Type B pancreatic cell (in vitro differentiated cells): ENCODE measurements around the gene TMEM220. TPM values are rescaled to one million over a fixed set of nuclear protein-coding genes. Genes with fewer than 3 reads are reported as not detected.
"Not testable (repeated sequence)": the region's sequence is repeated elsewhere in the genome, so short reads cannot be mapped to it uniquely, and the experiment has no call there.

Experiments
- DNase-seq: peaks from one replicate; pipeline ENCODE4 v3.0.0; 2021; ENCODE audit warnings: mixed read lengths; ENCODE audit not compliant: unreplicated experiment; ENCODE audit errors: extremely low spot score
- H3K27ac Mint-ChIP-seq: 2 replicates; pipeline ENCODE4 v1.8.0; 2021; ENCODE audit warnings: mild to moderate bottlenecking, mixed read lengths
- H3K27me3 Mint-ChIP-seq: 2 replicates; pipeline ENCODE4 v1.8.0; 2021; ENCODE audit warnings: mixed read lengths
- H3K36me3 Mint-ChIP-seq: 2 replicates; pipeline ENCODE4 v1.8.0; 2021; ENCODE audit warnings: mixed read lengths
- H3K4me1 Mint-ChIP-seq: one replicate; pipeline ENCODE4 v1.8.0; 2021; ENCODE audit warnings: mixed read lengths; ENCODE audit not compliant: unreplicated experiment
- H3K4me3 Mint-ChIP-seq: 2 replicates; pipeline ENCODE4 v1.8.0; 2021; ENCODE audit warnings: mild to moderate bottlenecking, mixed read lengths
- H3K9me3 Mint-ChIP-seq: 2 replicates; pipeline ENCODE4 v1.8.0; 2021; ENCODE audit warnings: mixed read lengths
- CTCF ChIP-seq: fragments of 200-600 bp; sonication (generic); conservative IDR thresholded peaks from 2 replicates; pipeline ENCODE4 v1.5.0; 2021; ENCODE audit warnings: antibody characterized with exemption, mild to moderate bottlenecking
- total RNA-seq: library from RNA; stranded (reverse); gene quantifications from 2 replicates; pipeline ENCODE4 v1.2.1, GENCODE V29; 2021; ENCODE audit warnings: low replicate concordance

TMEM220 gene
- total RNA-seq, 1 donor from 2014 or later: 3.8 TPM

- Mint-ChIP-seq H3K9me3 (no peaks in the 10 kb centered on the region), H3K27me3 (no peaks in the 10 kb centered on the region), H3K4me1 (peaks cover 21% of the 10 kb centered on the region), H3K4me3 (peak overlapping the region; percentile 95), H3K36me3 (peaks cover 7% of the 10 kb centered on the region), H3K27ac (peak overlapping the region; percentile 87)
- TF ChIP-seq CTCF: no peak
- no peak for DNase-seq
These were observed 31.6 kb downstream of the TMEM220 start for GRCh38 chr17:10698096-10698818.

- Mint-ChIP-seq H3K9me3 (no peaks in the 10 kb centered on the region), H3K4me1 (peaks cover 18% of the 10 kb centered on the region), H3K36me3 (peaks cover 13% of the 10 kb centered on the region), H3K27me3 (no peaks in the 10 kb centered on the region), H3K4me3 (peak within 1 kb of the TSS; percentile 95), H3K27ac (peak within 1 kb of the TSS; percentile 87)
- peak; percentile 92 for DNase-seq
- peak; percentile 64 for TF ChIP-seq CTCF
These were observed 32.4 kb downstream of the TMEM220 start, which contains the start of the genes ADPRM and SCO1 for GRCh38 chr17:10697092-10698081. Gene ADPRM, plus strand, starts transcription at chr17:10697594. Its CDS starts 7,333 bp downstream, at chr17:10704927. Gene SCO1, minus strand, starts transcription at chr17:10697533. Its CDS starts 26 bp downstream, at chr17:10697507.

DNA sequence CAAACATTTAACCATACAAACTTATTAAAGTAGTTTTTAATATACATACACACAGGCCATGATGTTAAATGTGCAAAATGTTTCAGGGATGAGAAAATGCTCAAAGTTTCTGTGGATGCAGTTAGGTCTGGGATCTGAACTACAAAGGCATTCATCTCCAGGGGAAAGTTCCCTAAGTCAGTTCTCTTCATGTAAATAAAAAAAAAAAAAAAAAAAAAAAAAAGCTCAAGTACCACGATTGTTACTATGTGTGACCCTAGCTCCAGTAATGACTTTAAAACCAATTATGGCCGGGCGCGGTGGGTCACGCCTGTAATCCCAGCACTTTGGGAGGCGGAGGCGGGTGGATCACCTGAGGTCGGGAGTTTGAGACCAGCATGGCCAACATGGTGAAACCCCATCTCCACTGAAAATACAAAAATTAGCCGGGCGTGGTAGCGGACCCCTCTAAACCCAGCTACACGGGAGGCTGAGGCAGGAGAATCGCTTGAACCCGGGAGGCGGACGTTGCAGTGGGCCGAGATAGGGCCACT lies 33.9 kb downstream of the TMEM220 start:
- H3K9me3 Mint-ChIP-seq, H3K27ac Mint-ChIP-seq, H3K27me3 Mint-ChIP-seq, DNase-seq: not testable (repeated sequence)
- H3K4me1 Mint-ChIP-seq: peaks cover 11% of the 10 kb centered on the region
- peaks cover 18% of the 10 kb centered on the region for H3K36me3 Mint-ChIP-seq
- H3K4me3 Mint-ChIP-seq: peak overlapping the region; percentile 95

- H3K27me3 Mint-ChIP-seq: no peaks in the 10 kb centered on the region
- H3K4me1 Mint-ChIP-seq: no peaks in the 10 kb centered on the region
- no peak overlapping the region for H3K4me3 Mint-ChIP-seq
- peaks cover 61% of the 10 kb centered on the region for H3K36me3 Mint-ChIP-seq
- H3K9me3 Mint-ChIP-seq: no peaks in the 10 kb centered on the region
- TF ChIP-seq CTCF: no peak
- H3K27ac Mint-ChIP-seq: no peak overlapping the region
- no peak for DNase-seq
These were observed 42.3 kb downstream of the TMEM220 start for GRCh38 chr17:10687499-10687898.

DNA sequence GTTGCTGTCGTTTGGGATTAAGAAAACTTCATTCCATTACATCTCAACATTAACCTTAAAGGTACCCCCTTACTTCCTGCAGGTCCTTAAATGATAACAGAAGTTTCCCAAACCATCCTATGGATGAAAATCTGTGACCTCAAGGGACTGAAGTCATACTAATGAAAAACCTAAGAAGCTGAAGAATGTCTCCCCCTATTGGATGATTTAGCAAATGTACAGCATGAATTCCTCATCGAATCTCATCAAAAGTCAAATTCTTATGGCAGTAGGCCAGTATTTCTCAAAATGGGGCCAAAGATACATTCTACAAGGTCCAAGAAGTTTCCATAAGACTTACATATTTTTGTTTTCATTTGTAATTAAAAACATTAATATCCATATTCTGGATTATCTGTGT lies 46.0 kb downstream of the TMEM220 start:
- peak; percentile 76 for TF ChIP-seq CTCF
- Mint-ChIP-seq H3K27ac (no peak overlapping the region), H3K9me3 (no peaks in the 10 kb centered on the region), H3K36me3 (peaks cover 50% of the 10 kb centered on the region), H3K27me3 (no peaks in the 10 kb centered on the region), H3K4me1 (no peaks in the 10 kb centered on the region), H3K4me3 (no peak overlapping the region)
- DNase-seq: no peak
